Hematopoietic multipotent progenitor cell (in vitro differentiated cells): ENCODE measurements around the gene SIGLEC7. TPM values are rescaled to one million over a fixed set of nuclear protein-coding genes. Genes with fewer than 3 reads are reported as not detected.

Source experiments
- DNase-seq, 3 donors: peaks; one replicate each; pipeline ENCODE4 v3.0.0-alpha.2; 2011 to 2015; ENCODE audit warnings: low read depth in 2 of 3, low spot score in 2 of 3
- total RNA-seq: library from RNA; depleted of rRNA; stranded (reverse); fragments of >200 nt; gene quantifications from one replicate; pipeline ENCODE4 v1.2.3, GENCODE V29; 2012

Gene SIGLEC7
- total RNA-seq, 1 donor: under 0.01 TPM

DNA sequence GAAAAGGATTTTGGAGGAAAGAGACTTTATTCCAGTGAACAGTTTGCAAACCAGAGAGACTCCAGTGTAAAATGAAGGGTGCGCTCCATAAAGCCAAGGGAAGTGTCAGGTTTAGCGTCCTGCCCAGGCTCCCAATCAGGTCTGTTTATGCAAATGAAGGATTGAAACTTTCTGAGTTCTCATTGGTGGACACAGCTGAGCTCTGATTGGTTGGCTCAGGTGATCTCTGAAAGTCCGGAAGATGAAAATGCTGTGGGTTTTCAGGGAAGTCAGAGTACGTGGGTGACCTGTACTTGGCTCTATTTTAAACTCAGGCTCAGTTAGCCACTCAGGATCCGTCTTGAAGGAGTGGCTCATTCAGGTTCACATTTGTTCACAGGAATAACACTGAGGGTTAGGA is 54.1 kb downstream of the SIGLEC7 start:
- DNase-seq: no peak

GRCh38 chr19:51198641-51199040 is 56.5 kb downstream of the SIGLEC7 start:
- DNase-seq: no peak

GRCh38 chr19:51200071-51200666 is 58.1 kb downstream of the SIGLEC7 start:
- no peak for DNase-seq

- no peak for DNase-seq
These were observed 59.6 kb downstream of the SIGLEC7 start for GRCh38 chr19:51201712-51202111.

Other genes with a start within 250 kb of the SIGLEC7 start
- gene KLK4, start 230.9 kb upstream of the SIGLEC7 start, total RNA-seq: not detected
- gene KLK5, start 189.3 kb upstream of the SIGLEC7 start, total RNA-seq: not detected
- not detected for gene KLK6, start 172.7 kb upstream of the SIGLEC7 start, total RNA-seq
- not detected for gene KLK7, start 158.4 kb upstream of the SIGLEC7 start, total RNA-seq
- not detected for gene KLK8, start 140.7 kb upstream of the SIGLEC7 start, total RNA-seq
- gene KLK10, start 122.6 kb upstream of the SIGLEC7 start, total RNA-seq: not detected
- gene KLK11, start 115.7 kb upstream of the SIGLEC7 start, total RNA-seq: not detected
- gene KLK12, start 107.3 kb upstream of the SIGLEC7 start, total RNA-seq: not detected
- gene KLK13, start 77.2 kb upstream of the SIGLEC7 start, total RNA-seq: not detected
- gene KLK14, start 59.4 kb upstream of the SIGLEC7 start, total RNA-seq: not detected
- 9.2 TPM for gene CTU1, start 33.9 kb upstream of the SIGLEC7 start, total RNA-seq
- gene SIGLEC9, start 17.4 kb upstream of the SIGLEC7 start, total RNA-seq: 0.27 TPM
- gene CD33, start 82.8 kb downstream of the SIGLEC7 start, total RNA-seq: 9.2 TPM
- not detected for gene SIGLECL1, start 108.8 kb downstream of the SIGLEC7 start, total RNA-seq
- 1.1 TPM for gene IGLON5, start 169.3 kb downstream of the SIGLEC7 start, total RNA-seq
- gene VSIG10L, start 199.8 kb downstream of the SIGLEC7 start, total RNA-seq: 0.81 TPM
- gene ETFB, start 224.1 kb downstream of the SIGLEC7 start, total RNA-seq: 162 TPM
- not detected for gene CLDND2, start 226.7 kb downstream of the SIGLEC7 start, total RNA-seq
- 24.0 TPM for gene NKG7, start 230.4 kb downstream of the SIGLEC7 start, total RNA-seq
- not detected for gene LIM2, start 245.7 kb downstream of the SIGLEC7 start, total RNA-seq
- gene C19orf84, start 248.3 kb downstream of the SIGLEC7 start, total RNA-seq: 0.27 TPM